BJ (cell line): ENCODE results near the gene RINL. TPM values are rescaled to one million over a fixed set of nuclear protein-coding genes. Genes with fewer than 3 reads are reported as not detected.

Source experiments
- CTCF ChIA-PET: fragments of 350-600 bp; formaldehyde crosslinking; extraction: SDS; loops from one replicate; lab custom pipeline; 2021; ENCODE audit warnings: antibody characterized with exemption, inconsistent platforms; lab: Yijun Ruan, JAX
- POLR2A ChIA-PET: fragments of 300-600 bp; sonication (Branson Sonifier 250); formaldehyde crosslinking; extraction: SDS; loops from one replicate; lab custom pipeline; 2021; ENCODE audit warnings: antibody characterized with exemption; lab: Charles Lee
- DNase-seq: peaks from one replicate; pipeline ENCODE4 v3.0.0-alpha.2; 2011; ENCODE audit warnings: low read depth
- H3K27me3 ChIP-seq: 2 replicates; pipeline ENCODE4 v1.6.0; 2011; ENCODE audit warnings: low read length; ENCODE audit not compliant: control insufficient read depth, insufficient read depth
- H3K36me3 ChIP-seq: 2 replicates; pipeline ENCODE4 v1.5.1; 2011; ENCODE audit warnings: low read length; ENCODE audit not compliant: control insufficient read depth, insufficient read depth
- H3K4me3 ChIP-seq: 2 replicates; pipeline ENCODE4 v1.5.1; 2011; ENCODE audit warnings: low read depth, mild to moderate bottlenecking, control low read depth, low read length
- polyA plus RNA-seq: library from polyadenylated mRNA; depleted of rRNA; stranded (reverse); fragments of >200 nt; gene quantifications from 2 replicates; pipeline ENCODE4 v1.2.3, GENCODE V29; 2011
- TF ChIP-seq, protein P1 (sequence below): IDR thresholded peaks from 2 replicates; pipeline ENCODE4 v1.5.1; 2011; ENCODE audit warnings: low read depth, mild to moderate bottlenecking, control low read depth, inconsistent platforms, low read length, moderate library complexity; ENCODE audit not compliant: insufficient read depth

RINL gene
- polyA plus RNA-seq, 1 experiment: 1.9 TPM

DNA sequence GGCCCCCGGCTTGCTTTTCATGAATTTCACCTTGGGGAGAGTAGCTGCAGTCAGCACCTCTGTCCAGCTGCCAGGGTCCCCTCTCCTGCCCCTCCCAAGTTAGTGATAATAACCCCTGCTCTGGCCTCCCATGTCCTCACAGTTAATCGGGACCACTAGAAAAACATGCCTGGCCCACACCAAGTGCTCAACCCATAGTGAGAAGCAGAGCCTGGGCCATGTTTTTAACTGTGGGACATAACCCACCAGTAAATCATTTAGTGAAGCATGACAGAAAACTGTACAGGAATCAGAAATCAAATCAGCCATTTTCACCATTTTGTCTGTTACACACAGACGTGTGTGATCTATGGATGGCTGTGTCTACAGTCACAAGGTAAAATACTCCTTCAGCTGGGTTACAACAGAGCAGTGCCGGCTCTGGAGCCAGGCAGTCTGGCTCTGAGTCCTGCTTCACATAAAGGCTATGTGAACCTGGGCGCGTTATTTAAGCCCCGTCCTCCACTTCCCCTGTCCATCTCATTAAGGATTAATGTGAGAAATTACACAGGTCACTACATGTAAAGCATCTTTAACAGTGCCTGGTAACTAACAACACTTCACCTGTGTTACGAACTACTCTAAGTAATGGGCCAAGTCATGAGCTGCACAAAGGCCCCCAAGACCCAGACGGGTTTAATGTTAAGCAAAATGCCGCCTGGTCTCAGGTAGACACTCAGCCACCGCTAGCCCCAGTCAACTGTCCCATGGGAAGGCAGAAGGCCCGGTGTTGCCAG is 38.9 kb downstream of the RINL start:
- no peak overlapping the region for H3K4me3 ChIP-seq
- no peaks in the 10 kb centered on the region for H3K27me3 ChIP-seq
- peaks cover 60% of the 10 kb centered on the region for H3K36me3 ChIP-seq
- TF ChIP-seq, protein P1, sequence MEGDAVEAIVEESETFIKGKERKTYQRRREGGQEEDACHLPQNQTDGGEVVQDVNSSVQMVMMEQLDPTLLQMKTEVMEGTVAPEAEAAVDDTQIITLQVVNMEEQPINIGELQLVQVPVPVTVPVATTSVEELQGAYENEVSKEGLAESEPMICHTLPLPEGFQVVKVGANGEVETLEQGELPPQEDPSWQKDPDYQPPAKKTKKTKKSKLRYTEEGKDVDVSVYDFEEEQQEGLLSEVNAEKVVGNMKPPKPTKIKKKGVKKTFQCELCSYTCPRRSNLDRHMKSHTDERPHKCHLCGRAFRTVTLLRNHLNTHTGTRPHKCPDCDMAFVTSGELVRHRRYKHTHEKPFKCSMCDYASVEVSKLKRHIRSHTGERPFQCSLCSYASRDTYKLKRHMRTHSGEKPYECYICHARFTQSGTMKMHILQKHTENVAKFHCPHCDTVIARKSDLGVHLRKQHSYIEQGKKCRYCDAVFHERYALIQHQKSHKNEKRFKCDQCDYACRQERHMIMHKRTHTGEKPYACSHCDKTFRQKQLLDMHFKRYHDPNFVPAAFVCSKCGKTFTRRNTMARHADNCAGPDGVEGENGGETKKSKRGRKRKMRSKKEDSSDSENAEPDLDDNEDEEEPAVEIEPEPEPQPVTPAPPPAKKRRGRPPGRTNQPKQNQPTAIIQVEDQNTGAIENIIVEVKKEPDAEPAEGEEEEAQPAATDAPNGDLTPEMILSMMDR: no peak
- ChIA-PET CTCF (interaction anchor here (1.2 to 1.3 kb wide), 2 partner anchors 12 to 69 kb away, joined by 3 read pairs; no protein-coding TSS in a partner anchor), POLR2A (interaction anchor here (1.0 kb wide), 1 partner anchor 10 kb away, joined by 3 read pairs; no protein-coding TSS in a partner anchor)
- DNase-seq: no peak

DNA sequence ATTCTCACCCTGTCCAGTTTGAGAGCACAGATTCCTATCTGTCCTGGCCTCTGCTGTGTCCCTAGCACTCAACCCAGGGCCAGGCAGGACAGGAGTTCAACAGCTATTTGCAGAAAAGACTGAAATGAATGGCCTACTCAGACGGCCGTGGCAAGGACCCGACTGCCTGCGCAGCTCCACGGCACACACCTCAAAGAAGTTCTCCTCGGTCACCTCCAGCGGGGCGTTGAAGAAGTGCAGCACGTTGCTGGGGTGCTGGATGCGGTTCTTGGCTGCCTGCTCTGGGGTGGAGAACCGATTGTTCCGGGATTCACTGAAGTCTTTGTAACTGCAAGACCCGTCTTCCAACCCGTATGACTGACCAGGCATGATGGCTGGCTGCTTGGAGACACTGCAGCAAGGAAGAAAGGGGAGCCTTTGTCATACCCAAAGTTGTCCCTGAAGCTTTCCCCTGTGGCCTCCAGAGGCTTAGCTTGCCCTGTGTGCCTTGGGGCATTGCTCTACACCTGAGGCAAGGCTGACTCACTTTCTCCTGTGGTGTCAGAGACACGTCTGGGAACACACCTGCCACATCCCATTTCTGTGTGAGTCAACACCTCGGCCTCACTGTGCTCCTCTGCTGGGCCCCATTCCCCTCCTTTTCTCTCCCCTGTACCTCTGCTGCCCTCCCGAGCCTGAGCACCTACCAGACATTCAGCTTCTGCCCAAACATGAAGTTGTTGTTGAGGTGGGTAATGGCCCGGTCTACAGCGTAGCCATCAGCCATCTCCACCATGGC is 39.7 kb downstream of the RINL start:
- peaks cover 52% of the 10 kb centered on the region for H3K36me3 ChIP-seq
- no peaks in the 10 kb centered on the region for H3K27me3 ChIP-seq
- TF ChIP-seq, protein P1: no peak
- DNase-seq: no peak
- no peak overlapping the region for H3K4me3 ChIP-seq
- POLR2A ChIA-PET: no interaction called here
- CTCF ChIA-PET: interaction anchor here (0.9 to 1.3 kb wide), 4 partner anchors 11 to 68 kb away, joined by 3 read pairs; no protein-coding TSS in a partner anchor

DNA sequence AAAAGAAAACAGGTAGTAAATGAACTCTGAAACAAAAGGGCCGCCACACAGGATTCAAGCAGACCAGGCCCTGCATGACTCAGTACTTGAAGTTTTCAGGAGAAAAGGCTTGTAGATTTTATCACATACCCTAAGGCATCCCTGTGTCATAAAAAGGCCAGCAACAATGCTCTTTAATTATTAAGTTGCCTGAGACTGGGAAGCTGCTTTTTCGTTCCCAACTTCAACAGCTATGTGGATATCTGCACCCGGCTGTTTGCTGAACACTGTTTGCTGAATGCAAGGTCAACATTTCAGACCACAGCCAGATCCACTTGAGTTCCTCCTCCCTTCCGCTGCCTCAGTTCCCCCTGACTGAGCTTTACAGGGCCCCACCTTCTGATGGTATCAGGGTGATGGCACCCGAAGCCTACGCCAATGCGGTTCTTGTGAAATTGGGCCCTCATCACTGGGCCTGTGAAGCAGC is 40.4 kb downstream of the RINL start:
- CTCF ChIA-PET: interaction anchor here (0.9 to 1.3 kb wide), 5 partner anchors 10 to 68 kb away, joined by 3 to 6 read pairs (median 3); no protein-coding TSS in a partner anchor
- no peak overlapping the region for H3K4me3 ChIP-seq

DNA sequence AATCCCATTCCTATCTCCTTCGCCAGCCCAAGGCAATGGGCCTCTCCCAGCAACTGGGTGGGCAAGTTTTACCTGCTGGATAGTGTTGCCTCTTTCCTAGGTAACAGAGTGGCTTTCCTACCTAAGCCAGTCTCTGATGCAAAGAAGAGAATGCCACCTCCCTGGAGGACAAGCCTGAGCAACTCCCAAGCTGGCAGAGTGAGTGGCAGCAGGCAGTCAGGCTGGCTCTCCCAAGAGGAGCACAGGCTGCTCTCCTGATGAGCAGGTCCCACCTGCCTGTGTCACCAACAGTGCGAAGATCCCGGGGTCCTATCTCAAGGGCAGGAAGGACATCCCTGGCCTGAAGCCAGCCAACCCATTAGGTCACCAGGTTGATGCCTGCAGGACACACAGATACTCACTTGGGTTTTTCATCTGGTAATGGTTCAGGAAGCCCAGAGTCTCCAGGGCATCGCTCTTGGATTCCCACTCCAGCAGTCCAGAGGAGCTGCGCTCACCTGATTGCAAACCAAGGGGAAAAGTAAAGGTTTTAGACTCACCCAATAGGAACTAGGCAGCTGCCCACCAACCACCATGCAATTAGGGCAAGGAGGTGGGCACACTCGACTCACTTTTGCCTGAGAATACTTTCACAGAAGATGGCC is 41.0 kb downstream of the RINL start:
- Histone ChIP-seq H3K27me3 (no peaks in the 10 kb centered on the region), H3K4me3 (no peak overlapping the region), H3K36me3 (peaks cover 40% of the 10 kb centered on the region)
- no peak for DNase-seq
- CTCF ChIA-PET: interaction anchor here (0.9 to 1.1 kb wide), 3 partner anchors 11 to 32 kb away, joined by 3 to 6 read pairs (median 3); no protein-coding TSS in a partner anchor
- TF ChIP-seq, protein P1: no peak
- POLR2A ChIA-PET: interaction anchor here (0.8 kb wide), 1 partner anchor 12 kb away, joined by 3 read pairs; no protein-coding TSS in a partner anchor

More for the DNA sequence above, 40.4 kb downstream of the RINL start:
- DNase-seq: no peak
- TF ChIP-seq, protein P1: no peak
- POLR2A ChIA-PET: interaction anchor here (0.8 kb wide), 1 partner anchor 11 kb away, joined by 3 read pairs; no protein-coding TSS in a partner anchor
- Histone ChIP-seq H3K36me3 (peaks cover 45% of the 10 kb centered on the region), H3K27me3 (no peaks in the 10 kb centered on the region)
